ENCODE data around the gene FNDC3B.

FNDC3B gene

GRCh38 chr3:172328282-172328681, 288.9 kb downstream of the FNDC3B start:
- Histone ChIP-seq H3K4me3 (ENCODE audit: low read depth, low read length) (no peak overlapping the region), H3K27ac (ENCODE audit: extremely low read depth, low read depth, low read length) (no peak overlapping the region), H3K4me1 (ENCODE audit: control insufficient read depth, insufficient read depth, low read length) (no peaks in the 10 kb centered on the region), H3K36me3 (ENCODE audit: control insufficient read depth in 2 of 2, insufficient read depth in 1 of 2, low read length in 2 of 2) (peaks cover 0 to 51% of the 10 kb centered on the region in 2 experiments; a peak in 2 of 3 replicates), H3K9me3 (ENCODE audit: control insufficient read depth, insufficient read depth, low read depth, low read length) (no peaks in the 10 kb centered on the region)
- ChIA-PET POLR2A (no interaction called here), CTCF (interaction anchor here (0.7 to 1.5 kb wide), 2 partner anchors 12 to 337 kb away, joined by 4 to 5 read pairs; no protein-coding TSS in a partner anchor)
- TF ChIP-seq IKZF3 (tag by site-specific recombination; IDR thresholded peaks at IDR 0.05) = no peak
- TF ChIP-seq ZNF585B (tag by site-specific recombination; IDR thresholded peaks at IDR 0.05) = no peak
- no peak for TF ChIP-seq MEIS1 (CRISPR knock-in tag; IDR thresholded peaks at IDR 0.05; ENCODE audit: borderline replicate concordance)
- no peak for TF ChIP-seq PRDM2 (tag by site-specific recombination; IDR thresholded peaks at IDR 0.05; ENCODE audit: borderline replicate concordance)
- no peak for TF ChIP-seq HOXD13 (CRISPR knock-in tag; IDR thresholded peaks at IDR 0.05; ENCODE audit: borderline replicate concordance)
- no peak for TF ChIP-seq ZNF513 (tag by site-specific recombination; IDR thresholded peaks at IDR 0.05)
- no peak for TF ChIP-seq ZNF394 (tag by site-specific recombination; IDR thresholded peaks at IDR 0.05; ENCODE audit: borderline replicate concordance)
- no peak for TF ChIP-seq ZFHX2 (tag by site-specific recombination; conservative IDR thresholded peaks at IDR 0.05)
- TF ChIP-seq TRIM28 (IDR thresholded peaks at IDR 0.05; ENCODE audit: borderline replicate concordance, low read length) = no peak
- no peak for TF ChIP-seq ZNF112 (tag by site-specific recombination; IDR thresholded peaks at IDR 0.05)
- no peak for TF ChIP-seq ZNF341 (tag by site-specific recombination; IDR thresholded peaks at IDR 0.05; ENCODE audit: low read depth)
- TF ChIP-seq KLF1 (tag by site-specific recombination; IDR thresholded peaks at IDR 0.05) = no peak
- TF ChIP-seq ZNF280D (tag by site-specific recombination; IDR thresholded peaks at IDR 0.05) = no peak
- TF ChIP-seq ZNF10 (tag by site-specific recombination; IDR thresholded peaks at IDR 0.05) = no peak
- TF ChIP-seq ZNF670 (tag by site-specific recombination; IDR thresholded peaks at IDR 0.05; ENCODE audit: low read depth) = no peak

- TF ChIP-seq ZFP37 (tag by site-specific recombination; IDR thresholded peaks at IDR 0.05) (no peak), ZNF580 (tag by site-specific recombination; IDR thresholded peaks at IDR 0.05) (no peak), ZNF292 (tag by site-specific recombination; IDR thresholded peaks at IDR 0.05; ENCODE audit: borderline replicate concordance, low read depth) (no peak), ZNF2 (tag by site-specific recombination; IDR thresholded peaks at IDR 0.05) (no peak), ZNF239 (tag by site-specific recombination; IDR thresholded peaks at IDR 0.05) (no peak), GFI1B (tag by site-specific recombination; IDR thresholded peaks at IDR 0.05) (no peak), ZBTB1 (tag by site-specific recombination; IDR thresholded peaks at IDR 0.05) (no peak), ZIC2 (tag by site-specific recombination; IDR thresholded peaks at IDR 0.05) (no peak), ZNF449 (tag by site-specific recombination; IDR thresholded peaks at IDR 0.05) (no peak)
- ChIA-PET CTCF (interaction anchor here (1.5 kb wide), 1 partner anchor 12 kb away, joined by 5 read pairs; no protein-coding TSS in a partner anchor), POLR2A (no interaction called here)
- no peak overlapping the region for H3K27ac ChIP-seq (ENCODE audit: extremely low read depth, low read depth, low read length)
- H3K9me3 ChIP-seq (ENCODE audit: control insufficient read depth, insufficient read depth, low read depth, low read length) = no peaks in the 10 kb centered on the region
- no peak overlapping the region for H3K4me3 ChIP-seq (ENCODE audit: low read depth, low read length)
- peaks cover 0 to 57% of the 10 kb centered on the region in 2 experiments; a peak in 2 of 3 replicates for H3K36me3 ChIP-seq (ENCODE audit: control insufficient read depth in 2 of 2, insufficient read depth in 1 of 2, low read length in 2 of 2)
- no peaks in the 10 kb centered on the region for H3K4me1 ChIP-seq (ENCODE audit: control insufficient read depth, insufficient read depth, low read length)
These were observed 289.7 kb downstream of the FNDC3B start for GRCh38 chr3:172329070-172329469.
